Skin epidermis (tissue), 12 donors: ENCODE data around the gene USP12.
"Not testable (repeated sequence)": the region's sequence is repeated elsewhere in the genome, so short reads cannot be mapped to it uniquely, and the experiment has no call there.

Source experiments
- H3K27ac ChIP-seq, 21 experiments: fragments of 200-600 bp; sonication (generic) in 11 of 21; one replicate each; pipeline ENCODE4 v1.5.0; 2020; ENCODE audit warnings: mild to moderate bottlenecking in 3 of 21, inconsistent platforms in 2 of 21, moderate library complexity in 2 of 21
- H3K4me3 ChIP-seq, 7 experiments: fragments of 200-600 bp; sonication (generic) in 2 of 7; one replicate each; pipeline ENCODE4 v1.5.0; 2020; ENCODE audit warnings: inconsistent platforms in 2 of 7, mild to moderate bottlenecking in 2 of 7, moderate library complexity in 1 of 7

The USP12 gene

GRCh38 chr13:27160657-27161295, 10.8 kb downstream of the USP12 start:
- no peak overlapping the region for H3K4me3 ChIP-seq
- H3K27ac ChIP-seq, result no peak overlapping the region

- H3K4me3 ChIP-seq, result no peak overlapping the region
These were observed 11.6 kb downstream of the USP12 start for GRCh38 chr13:27159806-27160563.

GRCh38 chr13:27158335-27158734, 13.3 kb downstream of the USP12 start:
- Histone ChIP-seq H3K27ac (no peak overlapping the region), H3K4me3 (no peak overlapping the region)

More at GRCh38 chr13:27159806-27160563, 11.6 kb downstream of the USP12 start:
- H3K27ac ChIP-seq, result no peak overlapping the region

GRCh38 chr13:27151798-27152599, 19.6 kb downstream of the USP12 start:
- Histone ChIP-seq H3K4me3 (no peak overlapping the region), H3K27ac (no peak overlapping the region)

- Histone ChIP-seq H3K4me3 (no peak overlapping the region), H3K27ac (no peak overlapping the region)
These were observed 21.9 kb downstream of the USP12 start for GRCh38 chr13:27149702-27150101.

GRCh38 chr13:27148900-27149299, 22.7 kb downstream of the USP12 start:
- no peak overlapping the region for H3K4me3 ChIP-seq
- no peak overlapping the region for H3K27ac ChIP-seq

- Histone ChIP-seq H3K4me3 (no peak overlapping the region), H3K27ac (peak overlapping the region in 1 of 21 experiments; percentile 20)
These were observed 24.0 kb downstream of the USP12 start for GRCh38 chr13:27147530-27148170.

GRCh38 chr13:27141746-27142145, 29.9 kb downstream of the USP12 start:
- H3K27ac ChIP-seq, result no peak overlapping the region
- no peak overlapping the region for H3K4me3 ChIP-seq

- not testable (repeated sequence) for H3K27ac ChIP-seq, H3K4me3 ChIP-seq
These were observed 30.5 kb downstream of the USP12 start for GRCh38 chr13:27141159-27141558.

- no peak overlapping the region for H3K27ac ChIP-seq
- no peak overlapping the region for H3K4me3 ChIP-seq
These were observed 31.6 kb downstream of the USP12 start for GRCh38 chr13:27140060-27140459.

- Histone ChIP-seq H3K4me3 (no peak overlapping the region), H3K27ac (peak overlapping the region in 1 of 21 experiments; percentile 41)
These were observed 32.0 kb downstream of the USP12 start for GRCh38 chr13:27139565-27139964.

- peak overlapping the region in 2 of 21 experiments; percentile 22 to 41 for H3K27ac ChIP-seq
- H3K4me3 ChIP-seq, result no peak overlapping the region
These were observed 33.0 kb downstream of the USP12 start for GRCh38 chr13:27138457-27139093.

GRCh38 chr13:27137759-27138158, 33.9 kb downstream of the USP12 start:
- no peak overlapping the region for H3K4me3 ChIP-seq
- peak overlapping the region in 2 of 21 experiments; percentile 7 to 38 for H3K27ac ChIP-seq

GRCh38 chr13:27135023-27135422, 36.6 kb downstream of the USP12 start:
- Histone ChIP-seq H3K4me3 (no peak overlapping the region), H3K27ac (no peak overlapping the region)

GRCh38 chr13:27133889-27134288, 37.7 kb downstream of the USP12 start:
- Histone ChIP-seq H3K4me3 (no peak overlapping the region), H3K27ac (no peak overlapping the region)

GRCh38 chr13:27132538-27132937, 39.1 kb downstream of the USP12 start:
- peak overlapping the region in 1 of 21 experiments; percentile 40 for H3K27ac ChIP-seq

GRCh38 chr13:27131906-27132305, 39.7 kb downstream of the USP12 start:
- Histone ChIP-seq H3K4me3 (no peak overlapping the region), H3K27ac (peak overlapping the region in 2 of 21 experiments; percentile 20 to 40)

More at GRCh38 chr13:27132538-27132937, 39.1 kb downstream of the USP12 start:
- H3K4me3 ChIP-seq, result no peak overlapping the region

- peak overlapping the region in 4 of 21 experiments; percentile 4 to 40 (median 17) for H3K27ac ChIP-seq
- no peak overlapping the region for H3K4me3 ChIP-seq
These were observed 40.5 kb downstream of the USP12 start for GRCh38 chr13:27130979-27131623.
